ENCODE results near the gene MED13L.

Gene MED13L

GRCh38 chr12:116156614-116157013 is 120.9 kb downstream of the MED13L start:
- DNase-seq (ENCODE audit: low read depth in 2 of 3, low spot score in 1 of 3): no peak

DNA sequence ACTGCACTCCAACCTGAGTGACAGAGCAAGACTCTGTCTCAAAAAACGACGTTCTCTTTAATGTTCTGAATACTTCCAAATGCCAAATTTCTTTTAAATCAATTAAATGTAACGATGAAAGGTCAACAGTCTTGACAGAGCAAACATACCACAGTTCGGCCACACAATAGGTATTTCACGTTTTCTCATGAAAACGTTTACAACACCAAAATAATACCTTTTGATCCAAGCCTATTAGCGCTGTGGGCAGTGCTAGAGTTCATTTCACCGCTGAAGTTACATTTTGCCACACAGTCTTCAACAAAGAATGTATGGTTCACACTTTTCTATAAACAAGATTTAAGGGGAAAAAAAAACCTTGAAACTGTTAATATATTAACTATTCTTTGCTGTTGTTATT is 122.1 kb downstream of the MED13L start:
- DNase-seq (ENCODE audit: low read depth in 2 of 3, low spot score in 1 of 3): no peak

- no peak for DNase-seq (ENCODE audit: low read depth in 2 of 3, low spot score in 1 of 3)
Measured at GRCh38 chr12:116153983-116154382, 123.5 kb downstream of the MED13L start.

DNA sequence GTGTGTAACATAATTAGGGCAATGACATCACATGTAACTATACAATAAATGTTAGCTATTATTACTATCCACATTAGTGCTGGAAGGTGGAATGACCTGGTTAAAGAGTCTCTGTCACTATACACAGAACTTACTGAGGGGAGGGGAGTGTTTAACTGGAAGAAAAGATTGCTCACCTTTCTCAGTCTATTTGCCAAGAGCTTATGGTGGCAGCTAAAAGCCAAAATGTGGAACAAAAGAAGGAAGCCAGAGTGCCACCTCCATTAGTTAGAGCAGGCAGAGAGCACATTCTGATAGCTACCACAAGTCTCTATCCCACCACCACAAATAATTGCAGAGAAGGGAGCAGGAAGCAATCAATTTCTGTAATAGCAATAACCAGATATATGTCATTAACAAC is 124.4 kb downstream of the MED13L start:
- no peak for DNase-seq (ENCODE audit: low read depth in 2 of 3, low spot score in 1 of 3)

- no peak for DNase-seq (ENCODE audit: low read depth in 2 of 3, low spot score in 1 of 3)
Measured at GRCh38 chr12:116152268-116152667, 125.2 kb downstream of the MED13L start.

DNA sequence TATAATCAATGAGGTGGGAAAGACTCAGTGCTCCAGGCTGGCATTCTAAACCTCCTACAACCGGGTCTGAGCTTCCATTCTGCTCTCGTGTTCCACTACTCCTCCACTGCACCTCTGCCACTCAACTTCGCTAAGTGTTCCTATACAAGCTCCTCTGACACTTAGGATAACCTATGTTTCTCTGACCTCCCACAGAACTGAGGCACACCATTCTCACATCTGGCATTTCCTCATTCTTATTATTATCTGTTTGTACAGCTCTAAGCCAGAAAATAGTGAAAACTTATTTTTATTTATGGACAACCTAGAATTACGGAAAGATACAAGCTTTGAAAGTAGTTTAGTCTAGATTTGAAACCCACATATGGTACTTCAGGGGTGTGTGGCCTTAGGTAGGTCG is 127.0 kb downstream of the MED13L start:
- DNase-seq (ENCODE audit: low read depth in 2 of 3, low spot score in 1 of 3): no peak

GRCh38 chr12:116150001-116150400 is 127.5 kb downstream of the MED13L start:
- no peak for DNase-seq (ENCODE audit: low read depth in 2 of 3, low spot score in 1 of 3)

- DNase-seq (ENCODE audit: low read depth in 2 of 3, low spot score in 1 of 3): no peak
Measured at GRCh38 chr12:116148844-116149243, 128.6 kb downstream of the MED13L start.

GRCh38 chr12:116146386-116146785 is 131.1 kb downstream of the MED13L start:
- DNase-seq (ENCODE audit: low read depth in 2 of 3, low spot score in 1 of 3): no peak

DNA sequence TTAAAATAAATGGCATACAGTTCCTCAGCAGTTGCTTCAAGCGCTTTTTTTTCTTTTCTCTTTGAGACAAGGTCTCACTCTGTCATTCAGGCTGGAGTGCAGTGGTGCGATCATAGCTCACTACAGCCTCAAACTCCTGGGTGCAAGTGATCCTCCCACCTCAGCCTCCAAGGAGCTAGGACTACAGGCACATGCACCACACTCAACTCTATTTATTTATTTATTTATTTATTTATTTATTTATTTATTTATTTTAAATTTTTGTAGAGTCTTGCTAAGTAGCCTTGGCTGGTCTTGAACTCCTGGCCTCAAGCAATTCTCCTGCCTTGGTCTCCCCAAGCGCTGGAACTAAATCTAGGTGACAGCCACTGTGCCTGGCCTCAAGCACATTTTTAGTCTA is 132.0 kb downstream of the MED13L start:
- no peak for DNase-seq (ENCODE audit: low read depth in 2 of 3, low spot score in 1 of 3)

GRCh38 chr12:116144384-116144783 is 133.1 kb downstream of the MED13L start:
- DNase-seq (ENCODE audit: low read depth in 2 of 3, low spot score in 1 of 3): no peak

GRCh38 chr12:116143909-116144308 is 133.6 kb downstream of the MED13L start:
- DNase-seq (ENCODE audit: low read depth in 2 of 3, low spot score in 1 of 3): no peak

DNA sequence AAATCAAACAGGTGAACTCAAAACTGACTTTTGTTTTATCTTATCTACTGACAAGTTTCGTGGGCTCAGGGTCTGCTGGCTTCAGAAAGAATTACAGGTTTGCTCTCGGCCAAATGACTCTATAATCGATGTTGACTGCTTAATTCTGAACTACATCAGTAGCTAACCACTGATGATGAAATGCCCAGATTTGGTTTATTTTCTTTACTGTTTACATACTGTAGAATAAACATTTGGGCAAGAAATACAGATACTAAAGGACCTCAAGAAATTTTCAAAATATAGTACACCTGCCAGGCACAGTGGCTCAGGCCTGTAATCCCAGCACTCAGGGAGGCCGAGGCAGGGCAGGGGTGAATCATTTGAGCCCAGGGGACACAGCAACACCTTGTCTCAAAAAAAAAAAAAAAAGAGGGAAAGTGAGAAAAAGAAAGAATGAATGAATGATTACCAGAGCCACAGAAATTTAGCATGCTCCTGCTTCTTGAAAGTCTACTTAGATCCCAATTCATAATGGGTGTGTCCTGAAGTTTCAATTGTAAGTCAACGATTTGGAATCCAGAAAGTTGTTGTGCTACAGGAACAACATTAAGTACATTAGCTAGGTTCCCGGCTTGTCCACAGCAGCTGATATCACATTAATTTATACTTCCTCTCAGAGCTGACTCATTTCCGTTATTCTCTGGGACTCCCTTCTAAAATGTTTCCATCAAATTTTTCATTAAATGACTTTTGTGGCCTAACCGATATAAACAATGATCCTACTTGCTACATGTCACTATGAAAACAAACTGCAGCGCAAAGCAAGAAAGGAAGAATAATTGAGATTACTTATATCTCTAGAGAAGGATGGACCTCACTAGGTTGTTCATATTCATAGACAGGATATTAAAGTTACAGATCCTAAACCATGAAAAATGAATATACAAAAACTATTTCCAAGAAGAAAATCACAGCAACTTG is 134.3 kb downstream of the MED13L start:
- no peak for DNase-seq (ENCODE audit: low read depth in 2 of 3, low spot score in 1 of 3)

DNA sequence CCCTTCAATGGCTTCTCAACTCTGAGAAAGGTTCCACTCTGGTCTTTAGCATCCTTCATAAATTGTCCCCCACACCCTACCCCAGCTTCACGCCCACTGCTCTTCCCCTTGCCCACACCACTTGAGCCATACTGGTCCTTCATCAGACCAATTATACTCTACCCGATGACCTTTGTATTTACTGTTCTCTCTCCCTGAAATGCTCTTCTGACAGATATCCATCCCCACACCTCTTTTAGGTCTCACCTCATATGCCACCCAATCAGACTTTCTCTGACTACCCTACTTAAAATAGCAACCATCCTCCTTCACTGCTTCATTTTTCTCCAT is 135.7 kb downstream of the MED13L start:
- DNase-seq (ENCODE audit: low read depth in 2 of 3, low spot score in 1 of 3): no peak

DNA sequence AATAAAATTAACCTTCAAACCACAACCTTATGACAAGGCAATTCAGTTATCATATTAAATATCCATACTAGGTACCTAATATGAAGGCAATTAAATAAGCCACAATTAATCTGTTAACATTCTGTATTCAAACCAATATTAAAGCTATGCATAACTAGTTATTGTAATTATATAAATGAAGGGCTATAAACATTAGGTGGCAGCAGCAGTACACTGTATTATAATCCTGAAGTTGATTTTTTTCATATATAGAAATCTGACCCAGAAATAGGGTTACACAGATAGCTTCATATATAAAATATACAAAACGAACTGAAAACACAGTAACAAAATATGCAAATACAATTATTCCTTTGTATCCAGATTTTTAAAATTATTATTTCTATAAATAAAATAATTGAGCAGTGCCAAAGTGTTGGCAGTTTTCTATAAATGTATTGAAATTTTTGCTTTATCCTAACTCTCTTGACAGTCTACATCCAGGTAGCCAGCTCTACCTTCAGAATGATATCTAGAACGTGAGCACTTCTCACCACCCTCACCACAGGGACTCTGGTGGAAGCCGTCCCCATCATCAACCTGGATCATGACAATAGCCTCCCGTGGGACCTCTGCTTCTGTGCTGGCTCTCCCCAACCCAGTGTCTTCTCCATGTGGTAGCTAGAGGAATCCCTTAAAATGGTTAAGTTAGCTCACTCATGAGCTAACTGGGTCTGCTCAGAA is 136.2 kb downstream of the MED13L start:
- DNase-seq (ENCODE audit: low read depth in 2 of 3, low spot score in 1 of 3): no peak

- DNase-seq (ENCODE audit: low read depth in 2 of 3, low spot score in 1 of 3): no peak
Measured at GRCh38 chr12:116140529-116140928, 137.0 kb downstream of the MED13L start.

DNA sequence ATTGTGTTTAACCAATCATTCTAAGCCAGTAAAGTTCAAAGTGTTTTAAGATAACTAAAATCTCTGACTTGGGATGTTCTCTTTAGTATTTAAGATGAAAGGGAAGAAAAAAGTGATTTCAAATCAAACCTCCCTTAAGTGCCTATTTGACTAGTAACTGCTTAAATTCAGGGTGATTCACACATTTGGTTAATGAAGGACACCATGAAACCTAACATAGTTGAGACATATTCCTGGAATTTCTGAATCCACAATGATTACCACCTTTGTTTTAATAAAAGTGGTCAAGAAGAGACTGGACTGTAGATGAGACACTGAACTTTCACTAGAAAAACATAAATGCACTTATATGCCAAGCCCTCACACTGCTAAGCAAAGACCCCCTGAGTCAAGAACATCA is 138.7 kb downstream of the MED13L start:
- DNase-seq (ENCODE audit: low read depth in 2 of 3, low spot score in 1 of 3): no peak

DNA sequence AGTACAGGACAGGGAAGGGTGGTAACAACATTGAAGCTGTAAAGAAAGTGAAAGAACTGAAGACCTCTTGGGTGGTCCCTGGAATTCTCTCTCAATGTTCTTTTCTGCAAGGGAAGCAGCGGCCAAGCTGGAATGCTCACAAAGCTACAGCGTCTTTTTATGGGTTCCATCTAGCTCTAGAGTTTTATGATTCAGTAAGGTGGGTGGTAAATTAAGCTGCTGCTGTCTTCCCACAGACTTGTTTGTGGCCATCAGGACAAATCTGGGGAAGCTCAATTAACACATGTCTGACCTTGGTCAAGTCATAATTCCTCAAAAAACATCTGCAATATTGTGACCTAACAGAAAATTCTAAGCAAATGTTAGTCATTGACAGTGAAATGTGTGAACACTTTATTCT is 139.1 kb downstream of the MED13L start:
- no peak for DNase-seq (ENCODE audit: low read depth in 2 of 3, low spot score in 1 of 3)

DNA sequence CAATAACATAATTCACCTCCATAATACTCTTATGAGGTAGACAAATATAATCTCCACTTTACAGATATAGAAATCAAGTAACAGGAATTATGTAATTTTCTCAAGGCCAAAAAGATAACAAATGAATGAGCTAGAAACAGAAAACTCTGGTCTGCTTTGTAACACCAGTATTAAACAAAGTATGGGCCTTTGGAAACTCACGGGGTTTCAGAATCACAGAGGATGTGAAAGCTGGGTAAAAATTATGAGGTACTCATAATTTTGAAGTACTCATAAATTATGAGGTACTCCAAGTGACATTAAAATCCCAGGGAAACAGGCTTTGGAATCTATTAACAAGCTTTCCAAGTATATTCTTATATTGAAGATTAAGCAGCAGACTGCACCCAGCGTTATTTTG is 140.2 kb downstream of the MED13L start:
- DNase-seq (ENCODE audit: low read depth in 2 of 3, low spot score in 1 of 3): no peak

DNA sequence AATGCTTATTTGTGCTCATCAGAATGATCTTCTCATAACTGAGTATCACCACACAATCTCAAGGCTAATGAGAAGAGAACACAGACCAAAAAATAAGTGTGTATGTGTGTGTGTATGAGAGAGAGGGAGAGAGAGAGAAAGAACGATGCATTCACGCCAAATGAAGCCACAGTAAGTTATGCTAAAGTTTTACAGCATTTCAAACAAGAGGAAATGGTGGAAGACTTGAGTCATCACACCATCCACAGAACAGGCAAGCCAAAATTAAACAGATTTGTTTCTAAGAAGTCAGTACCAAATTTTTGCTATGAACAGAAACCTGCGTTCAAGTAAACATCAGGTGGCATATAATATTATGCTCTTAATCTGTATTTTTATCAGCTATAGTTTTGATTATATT is 141.2 kb downstream of the MED13L start:
- no peak for DNase-seq (ENCODE audit: low read depth in 2 of 3, low spot score in 1 of 3)

GRCh38 chr12:116135209-116135930 is 142.1 kb downstream of the MED13L start:
- no peak for DNase-seq (ENCODE audit: low read depth in 2 of 3, low spot score in 1 of 3)

Measured in stimulated activated CD4-positive, alpha-beta T cell treated with anti-CD3 and anti-CD28 coated beads, Interleukin-12 subunit alpha, Interleukin-12 subunit beta, amount 100 ng/mL, for 48 hours (primary cell).